Activated T-cell treated with anti-CD3 and anti-CD28 coated beads for 24 hours (primary cell): Measurements from ENCODE around the gene GALR3.
A peak's percentile ranks its signal among the peaks of the same experiment; 100 is the strongest.

ENCODE experiments used
- DNase-seq: peaks from one replicate; pipeline ENCODE4 v3.0.0-alpha.2; 2020; ENCODE audit warnings: low read depth

The GALR3 gene

GRCh38 chr22:37803195-37803638 lies 20.0 kb upstream of the GALR3 start:
- DNase-seq, result no peak

- DNase-seq, result no peak
Measured at GRCh38 chr22:37803639-37804351, 19.4 kb upstream of the GALR3 start.

- DNase-seq, result no peak
Measured at GRCh38 chr22:37804352-37804880, 18.8 kb upstream of the GALR3 start.

- DNase-seq, result peak; percentile 67
Measured at GRCh38 chr22:37804881-37805809, 18.0 kb upstream of the GALR3 start.

GRCh38 chr22:37805810-37806277 lies 17.3 kb upstream of the GALR3 start:
- no peak for DNase-seq

- DNase-seq, result no peak
Measured at GRCh38 chr22:37806409-37807333, 16.5 kb upstream of the GALR3 start.

- peak; percentile 89 for DNase-seq
Measured at GRCh38 chr22:37807410-37808293, 15.5 kb upstream of the GALR3 start, which contains the start of gene GCAT. GCAT (plus strand) TSS chr22:37807934; CDS start chr22:37807968, 34 bp downstream.

- DNase-seq, result no peak
Measured at GRCh38 chr22:37808294-37808657, 14.9 kb upstream of the GALR3 start.

GRCh38 chr22:37809672-37810333 lies 13.4 kb upstream of the GALR3 start:
- no peak for DNase-seq

GRCh38 chr22:37811867-37812266 lies 11.3 kb upstream of the GALR3 start:
- DNase-seq, result no peak

GRCh38 chr22:37812869-37813678 lies 10.1 kb upstream of the GALR3 start:
- DNase-seq, result no peak

- no peak for DNase-seq
Measured at GRCh38 chr22:37815593-37815992, 7.6 kb upstream of the GALR3 start.

GRCh38 chr22:37816543-37817180 lies 6.5 kb upstream of the GALR3 start:
- no peak for DNase-seq

- peak; percentile 71 for DNase-seq
Measured at GRCh38 chr22:37817705-37818408, 5.3 kb upstream of the GALR3 start.

GRCh38 chr22:37818409-37819104 lies 4.6 kb upstream of the GALR3 start:
- peak; percentile 37 for DNase-seq

GRCh38 chr22:37819105-37819433 lies 4.1 kb upstream of the GALR3 start:
- no peak for DNase-seq

GRCh38 chr22:37820350-37820749 lies 2.8 kb upstream of the GALR3 start:
- no peak for DNase-seq
